Stimulated activated naive CD8-positive, alpha-beta T cell treated with anti-CD3 and anti-CD28 coated beads, Interleukin-15, Interleukin-2, amounts not matched to agents 100 ng/mL and 50 ng/mL, for 24 hours (primary cell): ENCODE measurements around the gene EYA2.

Experiments
- H3K27ac Mint-ChIP-seq: one replicate; pipeline ENCODE4 v1.8.0; 2021; ENCODE audit warnings: mild to moderate bottlenecking, mixed read lengths
- H3K27me3 Mint-ChIP-seq: one replicate; pipeline ENCODE4 v1.8.0; 2021; ENCODE audit warnings: mixed read lengths
- H3K36me3 Mint-ChIP-seq: one replicate; pipeline ENCODE4 v1.8.0; 2021; ENCODE audit warnings: low read depth, mixed read lengths
- H3K4me1 Mint-ChIP-seq: one replicate; pipeline ENCODE4 v1.8.0; 2021; ENCODE audit warnings: low read depth, mixed read lengths
- H3K4me3 Mint-ChIP-seq: one replicate; pipeline ENCODE4 v1.8.0; 2021; ENCODE audit warnings: mild to moderate bottlenecking, mixed read lengths
- H3K9me3 Mint-ChIP-seq: one replicate; pipeline ENCODE4 v1.8.0; 2021; ENCODE audit warnings: mixed read lengths

EYA2 gene

DNA sequence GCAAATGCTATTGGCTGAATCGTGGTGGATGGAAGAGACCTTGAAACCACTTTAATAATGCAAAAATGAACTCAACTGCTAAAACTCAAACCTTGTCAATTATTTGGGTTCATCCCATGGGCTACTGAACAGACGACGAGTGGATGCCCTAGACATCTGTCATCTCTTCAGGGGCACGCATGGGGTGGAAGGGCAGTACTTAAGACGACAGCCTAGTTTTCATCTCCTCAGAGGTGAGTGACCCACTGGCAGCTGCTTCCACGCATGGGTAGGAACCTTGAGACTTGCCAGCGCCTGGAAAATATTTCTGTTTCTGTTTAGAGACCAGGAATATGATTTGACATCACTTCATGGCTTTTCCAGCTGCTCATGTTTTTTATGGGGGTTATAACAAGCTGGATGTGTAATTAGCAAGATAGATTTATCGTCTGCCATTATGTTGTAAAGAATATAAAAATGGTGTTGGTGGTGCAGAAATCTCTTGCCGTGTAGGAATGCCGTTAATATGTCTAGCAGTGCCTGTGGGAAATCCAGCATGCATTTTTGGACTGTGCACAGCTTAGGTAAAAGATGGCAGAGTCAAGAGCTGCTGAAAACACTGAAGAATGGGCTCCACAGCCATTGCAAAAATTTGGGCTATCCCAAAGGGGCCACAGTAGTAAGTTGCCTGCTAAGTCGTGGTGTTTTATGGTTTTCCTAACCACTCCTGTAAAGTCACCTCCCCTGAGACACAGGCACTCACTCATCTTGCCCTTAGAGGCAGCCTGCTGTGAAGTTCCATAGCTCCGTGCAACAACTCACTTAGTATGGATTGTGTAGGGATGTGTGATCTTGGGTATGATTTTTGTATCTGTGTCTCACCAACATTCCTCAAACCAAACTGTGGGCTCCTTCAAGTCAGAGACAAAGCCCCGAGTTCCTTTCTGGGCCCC is 203.3 kb downstream of the EYA2 start:
- H3K36me3 Mint-ChIP-seq, result no peaks in the 10 kb centered on the region
- H3K27me3 Mint-ChIP-seq, result peaks cover 17% of the 10 kb centered on the region
- no peaks in the 10 kb centered on the region for H3K4me1 Mint-ChIP-seq
- H3K9me3 Mint-ChIP-seq, result peaks cover 3% of the 10 kb centered on the region
- no peak overlapping the region for H3K27ac Mint-ChIP-seq
- no peak overlapping the region for H3K4me3 Mint-ChIP-seq

- Mint-ChIP-seq H3K9me3 (peaks cover 6% of the 10 kb centered on the region), H3K27ac (no peak overlapping the region), H3K36me3 (no peaks in the 10 kb centered on the region), H3K27me3 (peaks cover 22% of the 10 kb centered on the region), H3K4me1 (no peaks in the 10 kb centered on the region), H3K4me3 (no peak overlapping the region)
Observed at GRCh38 chr20:47099093-47099492, 204.4 kb downstream of the EYA2 start.

GRCh38 chr20:47099825-47100441 is 205.3 kb downstream of the EYA2 start:
- peaks cover 30% of the 10 kb centered on the region for H3K27me3 Mint-ChIP-seq
- no peaks in the 10 kb centered on the region for H3K4me1 Mint-ChIP-seq
- peaks cover 6% of the 10 kb centered on the region for H3K9me3 Mint-ChIP-seq
- H3K4me3 Mint-ChIP-seq, result no peak overlapping the region
- H3K27ac Mint-ChIP-seq, result no peak overlapping the region
- no peaks in the 10 kb centered on the region for H3K36me3 Mint-ChIP-seq

DNA sequence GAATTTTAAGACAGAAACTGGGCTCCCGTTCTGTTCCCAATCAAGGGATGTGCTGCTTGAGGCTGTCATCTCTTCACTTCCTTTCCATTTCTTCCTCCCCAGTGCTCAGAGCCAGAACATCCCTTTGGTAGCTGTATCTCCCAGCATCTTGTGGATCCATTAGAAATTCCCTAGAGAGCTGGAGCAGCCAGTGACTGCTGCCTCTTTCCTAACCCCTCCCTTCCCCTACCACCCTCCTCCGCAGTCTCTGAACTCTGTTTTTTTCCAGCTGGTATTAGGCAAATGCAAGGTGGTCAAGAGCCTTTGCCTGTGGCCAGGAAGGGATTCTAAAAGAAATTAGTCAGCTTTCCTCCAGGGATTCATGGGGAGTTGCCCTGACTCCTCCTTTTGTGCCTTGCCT is 208.0 kb downstream of the EYA2 start:
- no peak overlapping the region for H3K4me3 Mint-ChIP-seq
- H3K9me3 Mint-ChIP-seq, result peaks cover 3% of the 10 kb centered on the region
- H3K36me3 Mint-ChIP-seq, result no peaks in the 10 kb centered on the region
- peaks cover 38% of the 10 kb centered on the region for H3K27me3 Mint-ChIP-seq
- H3K27ac Mint-ChIP-seq, result no peak overlapping the region
- H3K4me1 Mint-ChIP-seq, result no peaks in the 10 kb centered on the region

- Mint-ChIP-seq H3K4me1 (no peaks in the 10 kb centered on the region), H3K36me3 (no peaks in the 10 kb centered on the region), H3K27ac (no peak overlapping the region), H3K27me3 (peaks cover 21% of the 10 kb centered on the region), H3K4me3 (no peak overlapping the region), H3K9me3 (peaks cover 12% of the 10 kb centered on the region)
Observed at GRCh38 chr20:47106786-47107185, 212.1 kb downstream of the EYA2 start.

DNA sequence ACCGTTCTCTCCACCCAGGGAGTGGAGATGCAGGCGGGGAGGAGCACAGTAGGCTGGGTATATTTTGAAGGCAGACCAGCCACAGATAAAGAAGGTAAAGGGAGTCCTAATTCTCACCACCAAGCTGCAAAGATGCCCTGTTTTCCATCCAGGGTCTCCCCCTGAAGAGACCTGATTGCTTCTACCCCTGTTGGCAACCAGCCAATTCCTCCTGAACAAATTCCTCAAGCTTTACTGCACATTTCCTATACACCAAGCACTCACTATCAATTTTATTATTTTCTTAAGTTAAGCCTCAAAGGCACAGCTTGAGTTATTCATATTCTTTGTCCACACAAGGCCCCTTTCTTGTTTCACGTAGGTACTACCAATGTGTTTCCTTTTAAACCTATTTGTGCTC is 214.4 kb downstream of the EYA2 start:
- Mint-ChIP-seq H3K27me3 (peaks cover 19% of the 10 kb centered on the region), H3K4me1 (no peaks in the 10 kb centered on the region), H3K36me3 (no peaks in the 10 kb centered on the region), H3K9me3 (peaks cover 9% of the 10 kb centered on the region), H3K4me3 (no peak overlapping the region), H3K27ac (no peak overlapping the region)

GRCh38 chr20:47110819-47111218 is 216.2 kb downstream of the EYA2 start:
- no peak overlapping the region for H3K4me3 Mint-ChIP-seq
- no peaks in the 10 kb centered on the region for H3K36me3 Mint-ChIP-seq
- peaks cover 8% of the 10 kb centered on the region for H3K27me3 Mint-ChIP-seq
- no peaks in the 10 kb centered on the region for H3K4me1 Mint-ChIP-seq
- peaks cover 9% of the 10 kb centered on the region for H3K9me3 Mint-ChIP-seq
- no peak overlapping the region for H3K27ac Mint-ChIP-seq

- Mint-ChIP-seq H3K36me3 (no peaks in the 10 kb centered on the region), H3K9me3 (peaks cover 9% of the 10 kb centered on the region), H3K4me1 (no peaks in the 10 kb centered on the region), H3K27me3 (peaks cover 8% of the 10 kb centered on the region), H3K27ac (no peak overlapping the region), H3K4me3 (no peak overlapping the region)
Observed at GRCh38 chr20:47111576-47111975, 216.9 kb downstream of the EYA2 start.

GRCh38 chr20:47113362-47114109 is 218.9 kb downstream of the EYA2 start:
- Mint-ChIP-seq H3K36me3 (no peaks in the 10 kb centered on the region), H3K4me1 (no peaks in the 10 kb centered on the region), H3K9me3 (peaks cover 9% of the 10 kb centered on the region), H3K4me3 (no peak overlapping the region), H3K27ac (no peak overlapping the region), H3K27me3 (peaks cover 21% of the 10 kb centered on the region)

- Mint-ChIP-seq H3K27ac (no peak overlapping the region), H3K4me3 (no peak overlapping the region), H3K27me3 (peaks cover 23% of the 10 kb centered on the region), H3K36me3 (no peaks in the 10 kb centered on the region), H3K4me1 (no peaks in the 10 kb centered on the region), H3K9me3 (peaks cover 9% of the 10 kb centered on the region)
Observed at GRCh38 chr20:47115694-47116093, 221.1 kb downstream of the EYA2 start.

GRCh38 chr20:47117371-47117770 is 222.7 kb downstream of the EYA2 start:
- H3K4me3 Mint-ChIP-seq, result no peak overlapping the region
- H3K27ac Mint-ChIP-seq, result no peak overlapping the region
- no peaks in the 10 kb centered on the region for H3K9me3 Mint-ChIP-seq
- H3K36me3 Mint-ChIP-seq, result no peaks in the 10 kb centered on the region
- peaks cover 27% of the 10 kb centered on the region for H3K27me3 Mint-ChIP-seq
- H3K4me1 Mint-ChIP-seq, result no peaks in the 10 kb centered on the region

DNA sequence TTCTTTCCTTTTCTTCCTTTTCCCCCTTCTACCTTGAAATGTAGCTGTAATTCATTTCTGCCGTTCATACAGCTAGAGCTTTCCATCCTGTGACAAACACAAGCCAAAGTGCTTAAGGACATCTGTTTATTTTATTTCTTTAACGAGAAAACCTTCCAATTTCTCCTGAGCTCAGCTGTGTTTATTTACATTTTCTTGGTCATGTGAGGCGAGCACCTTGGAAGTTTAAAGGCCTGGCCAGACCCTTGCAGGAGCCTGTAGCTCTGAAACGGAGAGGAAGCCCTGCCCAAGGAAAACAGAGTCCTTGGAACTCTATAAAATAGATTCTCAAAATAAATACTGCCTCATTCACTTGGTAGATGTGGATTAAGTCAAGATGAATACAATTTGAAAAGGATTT is 223.1 kb downstream of the EYA2 start:
- Mint-ChIP-seq H3K4me1 (no peaks in the 10 kb centered on the region), H3K27me3 (peaks cover 27% of the 10 kb centered on the region), H3K9me3 (no peaks in the 10 kb centered on the region), H3K36me3 (no peaks in the 10 kb centered on the region), H3K27ac (no peak overlapping the region), H3K4me3 (no peak overlapping the region)

DNA sequence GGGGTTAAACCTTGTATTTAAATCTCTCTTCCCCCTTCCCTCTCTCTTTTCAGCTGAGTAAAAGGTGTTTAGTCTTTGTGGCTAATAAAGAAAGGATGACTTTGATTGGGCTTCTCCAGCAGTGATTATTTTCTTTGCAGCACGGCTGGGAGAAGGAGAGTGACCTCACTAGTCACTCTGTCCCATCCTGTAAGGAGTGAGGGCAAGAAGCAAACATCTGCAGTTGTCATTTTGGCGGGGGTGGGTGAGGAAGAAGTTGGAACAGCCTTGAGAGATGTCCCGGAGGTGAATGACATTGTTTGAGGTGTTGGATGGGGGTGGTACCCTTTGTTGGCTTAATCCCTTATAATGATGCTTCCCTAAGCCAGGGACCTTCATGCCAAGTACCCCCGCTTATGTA is 223.6 kb downstream of the EYA2 start:
- Mint-ChIP-seq H3K4me3 (no peak overlapping the region), H3K27me3 (peaks cover 27% of the 10 kb centered on the region), H3K9me3 (no peaks in the 10 kb centered on the region), H3K27ac (no peak overlapping the region), H3K36me3 (no peaks in the 10 kb centered on the region), H3K4me1 (no peaks in the 10 kb centered on the region)

- Mint-ChIP-seq H3K4me3 (no peak overlapping the region), H3K4me1 (no peaks in the 10 kb centered on the region), H3K27me3 (peaks cover 27% of the 10 kb centered on the region), H3K9me3 (no peaks in the 10 kb centered on the region), H3K36me3 (no peaks in the 10 kb centered on the region), H3K27ac (no peak overlapping the region)
Observed at GRCh38 chr20:47118641-47119040, 224.0 kb downstream of the EYA2 start.

- Mint-ChIP-seq H3K27ac (no peak overlapping the region), H3K36me3 (no peaks in the 10 kb centered on the region), H3K4me1 (no peaks in the 10 kb centered on the region), H3K27me3 (peaks cover 29% of the 10 kb centered on the region), H3K9me3 (no peaks in the 10 kb centered on the region), H3K4me3 (no peak overlapping the region)
Observed at GRCh38 chr20:47120346-47120936, 225.8 kb downstream of the EYA2 start.
